ENCODE measurements around the gene SOX10.

The SOX10 gene

GRCh38 chr22:38016182-38017151, 32.1 kb upstream of the SOX10 start:
- DNase-seq, result no peak

- no peak for DNase-seq
Observed at GRCh38 chr22:38014083-38014482, 29.7 kb upstream of the SOX10 start.

- no peak for DNase-seq
Observed at GRCh38 chr22:38012604-38013072, 28.3 kb upstream of the SOX10 start.

GRCh38 chr22:38009000-38009806, 24.8 kb upstream of the SOX10 start:
- no peak for DNase-seq

GRCh38 chr22:38007330-38007902, 23.1 kb upstream of the SOX10 start:
- DNase-seq, result no peak

- DNase-seq, result no peak
Observed at GRCh38 chr22:38006906-38007305, 22.6 kb upstream of the SOX10 start.

- no peak for DNase-seq
Observed at GRCh38 chr22:38005943-38006342, 21.6 kb upstream of the SOX10 start.

GRCh38 chr22:37999640-38000272, 15.4 kb upstream of the SOX10 start:
- DNase-seq, result no peak

GRCh38 chr22:37999236-37999635, 14.9 kb upstream of the SOX10 start:
- DNase-seq, result no peak

- DNase-seq, result no peak
Observed at GRCh38 chr22:37998543-37998942, 14.2 kb upstream of the SOX10 start.

- no peak for DNase-seq
Observed at GRCh38 chr22:37996515-37997246, 12.3 kb upstream of the SOX10 start.

- no peak for DNase-seq
Observed at GRCh38 chr22:37996079-37996478, 11.7 kb upstream of the SOX10 start.

GRCh38 chr22:37995460-37995859, 11.1 kb upstream of the SOX10 start:
- DNase-seq, result no peak

GRCh38 chr22:37994982-37995381, 10.6 kb upstream of the SOX10 start:
- DNase-seq, result no peak

- no peak for DNase-seq
Observed at GRCh38 chr22:37994049-37994448, 9.7 kb upstream of the SOX10 start.

- no peak for DNase-seq
Observed at GRCh38 chr22:37991731-37992442, 7.5 kb upstream of the SOX10 start.

- no peak for DNase-seq
Observed at GRCh38 chr22:37990862-37991261, 6.5 kb upstream of the SOX10 start.

- DNase-seq, result no peak
Observed at GRCh38 chr22:37990301-37990700, 5.9 kb upstream of the SOX10 start.

- no peak for DNase-seq
Observed at GRCh38 chr22:37989146-37990045, 5.0 kb upstream of the SOX10 start.

GRCh38 chr22:37986371-37986770, 2.0 kb upstream of the SOX10 start:
- DNase-seq, result no peak

Measured in stimulated activated CD4-positive, alpha-beta T cell treated with anti-CD3 and anti-CD28 coated beads, Interleukin-2, amount 100 ng/mL, for 24 hours (primary cell).